ENCODE data around the gene SMIM38.

- TF ChIP-seq CTCF (IDR thresholded peaks at IDR 0.05) (no peak), POLR2AphosphoS5 (IDR thresholded peaks at IDR 0.05; ENCODE audit: insufficient read depth in 1 of 2, low read depth in 1 of 2) (no peak)
These were observed 20.0 kb upstream of the SMIM38 start for GRCh38 chr11:69135420-69136363.
